ENCODE results near the gene MRPL55. TPM values are rescaled to one million over a fixed set of nuclear protein-coding genes. Genes with fewer than 3 reads are reported as not detected.

MRPL55 gene
- total RNA-seq, 1 experiment from 2014 or later = 63.7 TPM

GRCh38 chr1:228134591-228134990, 25.5 kb upstream of the MRPL55 start:
- Mint-ChIP-seq H3K27me3 (ENCODE audit: insufficient read depth, unreplicated experiment) (no peaks in the 10 kb centered on the region), H3K9me3 (ENCODE audit: unreplicated experiment) (no peaks in the 10 kb centered on the region)
- intact Hi-C loops (cut with micrococcal nuclease; ENCODE audit: unreplicated experiment) = loop anchor here (5.0 to 10.0 kb wide), 2 partner anchors 48 to 130 kb away; no protein-coding TSS in a partner anchor

DNA sequence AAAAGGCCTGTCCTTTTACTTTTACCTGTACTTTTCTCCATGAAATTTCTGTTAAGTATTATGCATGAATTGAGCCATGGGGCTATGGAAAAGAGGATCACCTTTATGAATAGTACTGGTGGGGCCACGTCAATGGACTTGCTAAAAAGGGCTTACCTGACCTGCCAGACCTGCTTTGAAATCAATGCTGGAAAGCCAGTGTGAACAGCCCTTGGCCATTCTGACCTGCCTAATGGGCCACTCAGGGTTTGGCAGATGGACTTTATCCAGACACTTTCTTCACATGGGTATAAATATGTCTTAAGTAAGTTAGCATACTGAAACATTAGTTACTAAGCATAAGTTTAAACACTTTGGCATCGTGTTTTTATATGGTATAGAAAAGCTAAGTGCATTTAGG, 22.7 kb upstream of the MRPL55 start:
- Mint-ChIP-seq H3K36me3 (ENCODE audit: insufficient read depth, unreplicated experiment) (no peaks in the 10 kb centered on the region), H3K4me3 (ENCODE audit: unreplicated experiment) (peak overlapping the region; percentile 90), H3K4me1 (ENCODE audit: low read depth, unreplicated experiment) (no peaks in the 10 kb centered on the region), H3K27ac (ENCODE audit: unreplicated experiment) (peak overlapping the region; percentile 90), H3K9me3 (ENCODE audit: unreplicated experiment) (no peaks in the 10 kb centered on the region), H3K27me3 (ENCODE audit: insufficient read depth, unreplicated experiment) (no peaks in the 10 kb centered on the region)
- no peaks in the 10 kb centered on the region for H3K27me3 ChIP-seq (replicated peaks; ENCODE audit: control insufficient read depth, insufficient read depth, low read length)
- POLR2A ChIA-PET = interaction anchor here (2.2 kb wide), 1 partner anchor 22 kb away, joined by 18 read pairs; no protein-coding TSS in a partner anchor
- peak in 1 of 2 experiments; percentile 29 for DNase-seq
- H3K36me3 ChIP-seq (ENCODE audit: control insufficient read depth, insufficient read depth, low read length) = no peaks in the 10 kb centered on the region
- peaks cover 12% of the 10 kb centered on the region for H3K4me1 ChIP-seq
- no peak overlapping the region for H3K4me3 ChIP-seq (ENCODE audit: low read depth, low read length)
- no TSS peak for BruUV-seq (replicated peaks)
- CTCF ChIA-PET = interaction anchor here (1.6 kb wide), 1 partner anchor 132 kb away, joined by 5 read pairs; no protein-coding TSS in a partner anchor
- H3K9me3 ChIP-seq = no peaks in the 10 kb centered on the region
- TF ChIP-seq, protein P1, sequence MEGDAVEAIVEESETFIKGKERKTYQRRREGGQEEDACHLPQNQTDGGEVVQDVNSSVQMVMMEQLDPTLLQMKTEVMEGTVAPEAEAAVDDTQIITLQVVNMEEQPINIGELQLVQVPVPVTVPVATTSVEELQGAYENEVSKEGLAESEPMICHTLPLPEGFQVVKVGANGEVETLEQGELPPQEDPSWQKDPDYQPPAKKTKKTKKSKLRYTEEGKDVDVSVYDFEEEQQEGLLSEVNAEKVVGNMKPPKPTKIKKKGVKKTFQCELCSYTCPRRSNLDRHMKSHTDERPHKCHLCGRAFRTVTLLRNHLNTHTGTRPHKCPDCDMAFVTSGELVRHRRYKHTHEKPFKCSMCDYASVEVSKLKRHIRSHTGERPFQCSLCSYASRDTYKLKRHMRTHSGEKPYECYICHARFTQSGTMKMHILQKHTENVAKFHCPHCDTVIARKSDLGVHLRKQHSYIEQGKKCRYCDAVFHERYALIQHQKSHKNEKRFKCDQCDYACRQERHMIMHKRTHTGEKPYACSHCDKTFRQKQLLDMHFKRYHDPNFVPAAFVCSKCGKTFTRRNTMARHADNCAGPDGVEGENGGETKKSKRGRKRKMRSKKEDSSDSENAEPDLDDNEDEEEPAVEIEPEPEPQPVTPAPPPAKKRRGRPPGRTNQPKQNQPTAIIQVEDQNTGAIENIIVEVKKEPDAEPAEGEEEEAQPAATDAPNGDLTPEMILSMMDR (IDR thresholded peaks at IDR 0.05; ENCODE audit: insufficient read depth in 1 of 2, low read depth in 1 of 2, low read length in 1 of 2, severe bottlenecking in 1 of 2, unreplicated experiment in 1 of 2) = no peak
- intact Hi-C loops (cut with micrococcal nuclease; ENCODE audit: unreplicated experiment) = loop anchor here (1.0 to 10.0 kb wide), 7 partner anchors 8 to 384 kb away; partner anchors contain the start of gene IBA57

More at GRCh38 chr1:228134591-228134990, 25.5 kb upstream of the MRPL55 start:
- peaks cover 3% of the 10 kb centered on the region for H3K36me3 Mint-ChIP-seq (ENCODE audit: insufficient read depth, unreplicated experiment)
- POLR2A ChIA-PET = no interaction called here
- Histone ChIP-seq H3K36me3 (ENCODE audit: control insufficient read depth, insufficient read depth, low read length) (no peaks in the 10 kb centered on the region), H3K9me3 (no peaks in the 10 kb centered on the region), H3K4me3 (ENCODE audit: low read depth, low read length) (no peak overlapping the region), H3K27me3 (replicated peaks; ENCODE audit: control insufficient read depth, insufficient read depth, low read length) (no peaks in the 10 kb centered on the region), H3K4me1 (peaks cover 12% of the 10 kb centered on the region)
- TF ChIP-seq, protein P1 (IDR thresholded peaks at IDR 0.05; ENCODE audit: insufficient read depth in 1 of 2, low read depth in 1 of 2, low read length in 1 of 2, severe bottlenecking in 1 of 2, unreplicated experiment in 1 of 2) = no peak
- no TSS peak for BruUV-seq (replicated peaks)
- no peak overlapping the region for H3K27ac Mint-ChIP-seq (ENCODE audit: unreplicated experiment)
- no peak overlapping the region for H3K4me3 Mint-ChIP-seq (ENCODE audit: unreplicated experiment)
- CTCF ChIA-PET = no interaction called here
- H3K4me1 Mint-ChIP-seq (ENCODE audit: low read depth, unreplicated experiment) = no peaks in the 10 kb centered on the region
- DNase-seq = no peak

GRCh38 chr1:228125185-228125584, 16.1 kb upstream of the MRPL55 start:
- TF ChIP-seq, protein P1 (IDR thresholded peaks at IDR 0.05; ENCODE audit: insufficient read depth in 1 of 2, low read depth in 1 of 2, low read length in 1 of 2, severe bottlenecking in 1 of 2, unreplicated experiment in 1 of 2) = no peak
- no peaks in the 10 kb centered on the region for H3K9me3 ChIP-seq
- no peaks in the 10 kb centered on the region for H3K27me3 ChIP-seq (replicated peaks; ENCODE audit: control insufficient read depth, insufficient read depth, low read length)
- BruUV-seq (replicated peaks) = no TSS peak
- intact Hi-C loops (cut with micrococcal nuclease; ENCODE audit: unreplicated experiment) = no loop called here
- no peaks in the 10 kb centered on the region for H3K9me3 Mint-ChIP-seq (ENCODE audit: unreplicated experiment)
- no peak overlapping the region for H3K4me3 ChIP-seq (ENCODE audit: low read depth, low read length)
- no peak overlapping the region for H3K4me3 Mint-ChIP-seq (ENCODE audit: unreplicated experiment)
- POLR2A ChIA-PET = no interaction called here
- H3K27me3 Mint-ChIP-seq (ENCODE audit: insufficient read depth, unreplicated experiment) = no peaks in the 10 kb centered on the region
- H3K36me3 ChIP-seq (ENCODE audit: control insufficient read depth, insufficient read depth, low read length) = no peaks in the 10 kb centered on the region
- H3K27ac Mint-ChIP-seq (ENCODE audit: unreplicated experiment) = no peak overlapping the region
- H3K4me1 Mint-ChIP-seq (ENCODE audit: low read depth, unreplicated experiment) = no peaks in the 10 kb centered on the region
- no peaks in the 10 kb centered on the region for H3K36me3 Mint-ChIP-seq (ENCODE audit: insufficient read depth, unreplicated experiment)
- H3K4me1 ChIP-seq = peaks cover 7% of the 10 kb centered on the region; the same call in 1 of the 2 replicates
- CTCF ChIA-PET = no interaction called here
- DNase-seq = no peak

All from Caco-2 (cell line).